Calu3 (cell line): ENCODE data around the gene MYLK. TPM values are rescaled to one million over a fixed set of nuclear protein-coding genes. Genes with fewer than 3 reads are reported as not detected.

Experiments used
- BruUV-seq: library from RNA; stranded (reverse); fragments of 400-500 nt; replicated peaks from 2 replicates; lab custom pipeline; 2021; lab: Mats Ljungman, UMichigan
- CTCF ChIA-PET: fragments of 300-600 bp; sonication (Branson Sonifier 250); formaldehyde crosslinking; loops from one replicate; lab custom pipeline; 2022; ENCODE audit warnings: antibody characterized with exemption; lab: Charles Lee
- DNase-seq: peaks from one replicate; pipeline ENCODE4 v3.0.0; 2022
- H3K27ac Mint-ChIP-seq: one replicate; pipeline ENCODE4 v1.8.0; 2022; ENCODE audit warnings: mixed read lengths; ENCODE audit not compliant: unreplicated experiment
- H3K27me3 Mint-ChIP-seq: one replicate; pipeline ENCODE4 v1.8.0; 2022; ENCODE audit warnings: mixed read lengths; ENCODE audit not compliant: unreplicated experiment
- H3K36me3 Mint-ChIP-seq: one replicate; pipeline ENCODE4 v1.8.0; 2022; ENCODE audit warnings: mild to moderate bottlenecking, moderate library complexity, mixed read lengths; ENCODE audit not compliant: insufficient read depth, unreplicated experiment
- H3K4me1 Mint-ChIP-seq: one replicate; pipeline ENCODE4 v1.8.0; 2022; ENCODE audit warnings: mild to moderate bottlenecking, low read depth, mixed read lengths; ENCODE audit not compliant: unreplicated experiment
- H3K4me3 Mint-ChIP-seq: one replicate; pipeline ENCODE4 v1.8.0; 2022; ENCODE audit warnings: mild to moderate bottlenecking, low read depth, moderate library complexity, mixed read lengths; ENCODE audit not compliant: unreplicated experiment
- H3K9me3 Mint-ChIP-seq: one replicate; pipeline ENCODE4 v1.8.0; 2022; ENCODE audit warnings: low read depth, mixed read lengths; ENCODE audit not compliant: unreplicated experiment
- intact Hi-C: fragments of 100-400 bp; cut with micrococcal nuclease; formaldehyde crosslinking; loops from one replicate; pipeline ENCODE4 v1.10.0; 2022; ENCODE audit not compliant: unreplicated experiment
- total RNA-seq: library from RNA; stranded (reverse); gene quantifications from 2 replicates; pipeline ENCODE4 v1.2.3, GENCODE V29; 2022
- TF ChIP-seq, protein P1 (sequence below): fragments of 200-600 bp; IDR thresholded peaks from one replicate; pipeline ENCODE4 v1.8.0; 2022; ENCODE audit warnings: antibody characterized with exemption; ENCODE audit not compliant: unreplicated experiment

MYLK gene
- total RNA-seq, 1 experiment from 2014 or later, result 10.7 TPM

DNA sequence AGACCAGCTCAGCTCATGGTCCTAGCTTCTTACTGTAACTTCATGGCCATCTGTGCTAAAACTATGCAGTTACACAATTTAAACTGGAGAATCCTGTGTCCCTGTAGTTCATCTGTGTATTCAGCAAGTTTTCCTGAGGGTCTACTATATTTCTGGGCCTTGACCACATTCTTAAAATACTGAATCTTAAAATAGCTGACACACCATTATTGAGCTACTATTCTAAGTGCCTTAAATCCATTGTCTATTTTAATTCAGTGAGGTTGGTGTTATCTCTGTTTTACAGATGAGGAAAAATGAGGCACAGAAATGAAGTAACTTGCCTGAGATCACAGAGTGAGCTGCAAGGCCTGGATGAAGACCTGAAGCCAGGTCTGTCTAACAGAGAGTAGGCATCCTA lies 22.0 kb downstream of the MYLK start:
- TF ChIP-seq, protein P1, sequence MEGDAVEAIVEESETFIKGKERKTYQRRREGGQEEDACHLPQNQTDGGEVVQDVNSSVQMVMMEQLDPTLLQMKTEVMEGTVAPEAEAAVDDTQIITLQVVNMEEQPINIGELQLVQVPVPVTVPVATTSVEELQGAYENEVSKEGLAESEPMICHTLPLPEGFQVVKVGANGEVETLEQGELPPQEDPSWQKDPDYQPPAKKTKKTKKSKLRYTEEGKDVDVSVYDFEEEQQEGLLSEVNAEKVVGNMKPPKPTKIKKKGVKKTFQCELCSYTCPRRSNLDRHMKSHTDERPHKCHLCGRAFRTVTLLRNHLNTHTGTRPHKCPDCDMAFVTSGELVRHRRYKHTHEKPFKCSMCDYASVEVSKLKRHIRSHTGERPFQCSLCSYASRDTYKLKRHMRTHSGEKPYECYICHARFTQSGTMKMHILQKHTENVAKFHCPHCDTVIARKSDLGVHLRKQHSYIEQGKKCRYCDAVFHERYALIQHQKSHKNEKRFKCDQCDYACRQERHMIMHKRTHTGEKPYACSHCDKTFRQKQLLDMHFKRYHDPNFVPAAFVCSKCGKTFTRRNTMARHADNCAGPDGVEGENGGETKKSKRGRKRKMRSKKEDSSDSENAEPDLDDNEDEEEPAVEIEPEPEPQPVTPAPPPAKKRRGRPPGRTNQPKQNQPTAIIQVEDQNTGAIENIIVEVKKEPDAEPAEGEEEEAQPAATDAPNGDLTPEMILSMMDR, result no peak
- Mint-ChIP-seq H3K27ac (no peak overlapping the region), H3K4me1 (no peaks in the 10 kb centered on the region), H3K9me3 (peaks cover 3% of the 10 kb centered on the region), H3K36me3 (no peaks in the 10 kb centered on the region), H3K27me3 (no peaks in the 10 kb centered on the region), H3K4me3 (no peak overlapping the region)
- intact Hi-C loops, result no loop called here
- no peak for DNase-seq
- CTCF ChIA-PET, result interaction anchor here (0.6 kb wide), 1 partner anchor 43 kb away, joined by 5 read pairs; no protein-coding TSS in a partner anchor
- BruUV-seq, result no TSS peak

DNA sequence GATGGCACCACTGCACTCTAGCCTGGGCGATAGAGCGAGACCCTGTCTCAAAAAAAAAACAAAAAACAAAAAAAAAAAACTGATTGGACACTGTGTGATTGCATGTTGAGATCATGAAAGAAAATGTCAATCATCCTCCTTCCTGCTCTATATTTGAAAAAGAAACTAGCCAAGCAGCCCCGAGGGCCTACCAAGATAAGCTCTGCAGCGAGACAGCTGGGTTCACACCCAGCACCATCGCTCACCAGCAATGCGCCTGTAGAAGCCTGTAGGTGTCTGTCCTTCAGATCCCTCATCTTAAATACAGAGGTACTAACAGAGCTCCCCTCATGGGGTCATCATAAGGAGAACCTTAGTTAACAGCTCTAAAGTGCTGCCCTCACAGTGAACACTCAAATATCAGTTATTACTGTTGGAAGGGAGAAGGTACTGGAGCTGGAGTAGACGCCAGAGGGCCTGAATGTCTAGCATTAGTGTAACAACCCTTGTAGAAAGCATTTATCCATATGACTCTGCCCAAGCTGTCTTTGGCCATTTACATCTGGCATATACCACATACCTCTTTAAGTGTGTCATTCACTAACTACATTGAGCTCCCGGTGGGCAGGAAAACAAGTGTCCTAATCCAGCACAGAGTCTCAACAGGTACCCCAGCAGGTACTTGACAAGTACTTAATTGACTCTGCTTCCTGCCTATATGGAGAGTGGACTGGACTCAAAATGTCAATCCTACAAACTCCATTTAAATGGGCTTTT lies 22.9 kb downstream of the MYLK start:
- H3K27ac Mint-ChIP-seq, result no peak overlapping the region
- CTCF ChIA-PET, result no interaction called here
- H3K36me3 Mint-ChIP-seq, result no peaks in the 10 kb centered on the region
- H3K27me3 Mint-ChIP-seq, result no peaks in the 10 kb centered on the region
- peaks cover 3% of the 10 kb centered on the region for H3K9me3 Mint-ChIP-seq
- intact Hi-C loops, result no loop called here
- no peaks in the 10 kb centered on the region for H3K4me1 Mint-ChIP-seq
- no peak for DNase-seq
- no TSS peak for BruUV-seq
- TF ChIP-seq, protein P1, result no peak
- H3K4me3 Mint-ChIP-seq, result no peak overlapping the region

DNA sequence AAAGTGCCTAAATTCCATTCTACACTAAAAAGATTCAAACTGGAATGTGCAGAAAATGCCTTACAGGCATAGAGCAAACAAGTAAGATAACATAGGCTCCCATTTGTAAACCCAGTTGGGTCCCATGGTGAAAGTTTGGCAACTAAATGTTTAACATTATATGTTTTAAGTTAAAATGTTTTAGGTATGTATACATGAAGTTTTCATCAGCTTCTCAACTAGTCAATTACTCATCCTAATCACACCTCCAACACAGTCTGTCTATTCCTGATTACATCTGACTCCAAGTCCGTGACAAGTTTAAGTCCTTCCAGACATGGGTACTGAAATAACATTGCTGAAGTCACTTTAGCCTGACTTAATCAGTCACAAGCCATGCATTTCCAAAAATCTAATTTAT lies 25.0 kb downstream of the MYLK start:
- no TSS peak for BruUV-seq
- Mint-ChIP-seq H3K36me3 (no peaks in the 10 kb centered on the region), H3K27ac (no peak overlapping the region), H3K9me3 (no peaks in the 10 kb centered on the region), H3K4me3 (no peak overlapping the region), H3K27me3 (no peaks in the 10 kb centered on the region), H3K4me1 (no peaks in the 10 kb centered on the region)
- DNase-seq, result no peak
- TF ChIP-seq, protein P1, result no peak
- CTCF ChIA-PET, result no interaction called here
- intact Hi-C loops, result no loop called here

DNA sequence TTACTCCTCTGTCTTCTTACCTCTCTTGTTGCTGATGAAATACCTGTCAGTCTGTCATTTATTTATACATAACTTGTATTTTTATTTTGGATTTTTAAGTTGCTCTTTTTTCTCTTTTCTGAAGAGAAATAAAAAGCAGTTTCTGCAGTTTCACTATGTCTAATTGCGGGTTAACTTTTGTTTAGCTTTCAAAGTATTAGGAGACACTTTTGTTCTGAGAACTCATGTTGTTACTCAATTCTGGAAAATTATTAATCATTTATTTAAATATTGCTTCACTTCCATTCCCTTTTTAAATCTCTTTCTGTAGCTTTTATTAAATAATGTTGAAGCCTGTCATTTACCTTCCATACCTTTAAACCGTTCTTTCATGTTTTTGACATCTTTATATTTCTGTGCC lies 29.2 kb downstream of the MYLK start:
- Mint-ChIP-seq H3K27ac (no peak overlapping the region), H3K36me3 (no peaks in the 10 kb centered on the region), H3K9me3 (peaks cover 4% of the 10 kb centered on the region), H3K4me1 (no peaks in the 10 kb centered on the region), H3K27me3 (no peaks in the 10 kb centered on the region), H3K4me3 (no peak overlapping the region)
- CTCF ChIA-PET, result no interaction called here
- DNase-seq, result no peak
- TF ChIP-seq, protein P1, result no peak
- no TSS peak for BruUV-seq
- intact Hi-C loops, result no loop called here
